ENCODE measurements around the gene CIRBP.
"Not testable (repeated sequence)": the region's sequence is repeated elsewhere in the genome, so short reads cannot be mapped to it uniquely, and the experiment has no call there.

Gene CIRBP

DNA sequence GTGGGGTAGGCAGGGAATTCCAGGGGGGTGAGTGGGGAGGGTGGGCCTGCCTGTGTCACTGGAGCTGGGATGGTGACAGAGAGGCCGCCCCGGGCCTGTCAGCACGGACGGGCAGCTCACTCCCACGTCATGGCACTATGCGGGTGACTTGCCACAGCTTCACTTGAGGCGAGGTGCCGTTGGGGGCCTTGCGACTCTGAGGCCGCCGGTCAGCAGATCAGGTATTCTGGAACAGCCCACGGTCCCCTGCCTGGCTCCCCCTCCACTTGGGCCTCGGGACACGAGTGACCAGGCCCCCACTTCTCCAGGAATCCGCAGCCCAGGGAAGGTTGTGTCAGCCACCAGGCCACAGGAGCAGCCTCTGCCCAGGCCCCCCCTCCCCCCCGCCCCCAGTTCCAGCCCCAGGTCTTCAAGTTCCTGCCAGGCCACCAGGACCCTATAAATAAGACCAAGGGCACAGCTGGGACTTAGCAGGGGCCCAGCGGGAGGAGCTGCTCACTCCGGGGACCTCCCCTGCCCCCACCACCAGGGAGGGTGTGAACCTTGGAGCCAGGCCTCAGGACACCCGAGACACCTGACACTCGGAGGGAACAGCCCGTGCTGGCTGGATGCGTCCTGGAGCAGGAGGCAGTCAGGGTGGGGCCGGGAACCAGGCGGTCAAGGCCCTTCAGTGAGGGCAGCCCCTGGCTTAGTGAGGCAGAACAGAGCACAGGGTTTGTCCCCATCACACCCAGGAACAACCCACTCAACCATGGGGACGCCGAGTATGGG lies 23.5 kb upstream of the CIRBP start:
- DNase-seq (ENCODE audit: low spot score in 2 of 2) (no peak), ATAC-seq (ENCODE audit: low read depth) (no peak)
- Mint-ChIP-seq H3K27me3 (peaks cover 2% of the 10 kb centered on the region), H3K4me3 (no peak overlapping the region), H3K4me1 (peaks cover 8% of the 10 kb centered on the region), H3K9me3 (no peaks in the 10 kb centered on the region), H3K27ac (no peak overlapping the region), H3K36me3 (no peaks in the 10 kb centered on the region)

DNA sequence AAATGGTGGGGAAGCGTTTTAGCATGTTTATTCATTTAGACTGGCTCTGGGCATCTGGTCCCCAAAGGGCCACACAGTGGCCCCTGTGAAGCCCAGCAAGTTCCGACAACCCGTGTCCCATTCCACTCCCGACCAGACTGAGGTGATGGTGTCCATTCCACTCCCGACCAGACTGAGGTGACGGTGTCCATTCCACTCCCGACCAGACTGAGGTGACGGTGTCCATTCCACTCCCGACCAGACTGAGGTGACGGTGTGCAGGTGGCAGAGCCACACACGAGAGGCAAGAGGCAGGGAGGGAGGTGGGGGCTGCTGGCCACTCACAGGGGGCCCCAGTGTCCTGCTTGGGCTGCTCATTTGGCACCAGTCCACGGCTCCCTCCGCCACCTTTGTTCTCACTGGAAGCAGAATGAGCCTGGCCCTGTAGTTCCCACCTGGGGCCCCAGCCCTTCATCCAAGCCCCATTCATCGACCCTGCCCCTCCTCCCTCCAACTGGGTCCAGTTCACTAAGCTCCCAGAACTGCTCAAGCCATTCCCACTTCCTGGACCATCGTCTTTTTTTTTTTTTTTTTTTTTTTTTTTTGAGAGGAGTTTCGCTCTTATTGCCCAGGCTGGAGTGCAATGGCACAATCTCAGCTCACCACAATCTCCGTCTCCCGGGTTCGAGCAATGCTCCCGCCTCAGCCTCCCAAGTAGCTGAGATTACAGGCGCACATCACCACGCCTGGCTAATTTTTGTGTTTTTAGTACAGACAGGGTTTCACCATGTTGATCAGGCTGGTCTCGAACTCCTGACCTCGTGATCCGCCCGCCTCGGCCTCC lies 22.7 kb upstream of the CIRBP start:
- DNase-seq (ENCODE audit: low spot score in 2 of 2); H3K36me3 Mint-ChIP-seq; H3K4me1 Mint-ChIP-seq; ATAC-seq (ENCODE audit: low read depth); H3K4me3 Mint-ChIP-seq; H3K27me3 Mint-ChIP-seq; H3K27ac Mint-ChIP-seq; H3K9me3 Mint-ChIP-seq: not testable (repeated sequence)

DNA sequence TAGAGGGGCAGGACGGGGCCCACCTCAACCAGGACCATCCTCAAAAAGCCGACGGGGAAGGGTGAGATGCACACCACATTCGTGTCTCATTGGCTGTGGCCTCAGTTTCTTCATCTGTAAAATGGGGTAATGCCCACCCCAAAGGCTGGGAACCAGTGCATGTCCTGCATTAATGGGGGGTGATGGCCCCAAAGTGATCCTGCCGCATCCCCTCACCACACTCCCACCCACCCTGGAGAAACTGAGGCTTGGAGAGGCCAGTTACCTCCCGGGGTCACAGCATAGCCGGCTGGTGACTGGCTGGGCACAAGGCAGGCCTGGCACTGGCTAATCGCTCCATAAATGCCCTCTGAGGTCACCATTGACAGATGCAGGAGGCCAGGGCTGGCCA lies 21.4 kb upstream of the CIRBP start:
- Mint-ChIP-seq H3K4me1 (peaks cover 9% of the 10 kb centered on the region), H3K27me3 (no peaks in the 10 kb centered on the region), H3K27ac (peak overlapping the region; percentile 82), H3K4me3 (peak overlapping the region; percentile 34), H3K36me3 (peaks cover 2% of the 10 kb centered on the region), H3K9me3 (no peaks in the 10 kb centered on the region)
- ATAC-seq (ENCODE audit: low read depth) (no peak), DNase-seq (ENCODE audit: low spot score in 2 of 2) (no peak)

DNA sequence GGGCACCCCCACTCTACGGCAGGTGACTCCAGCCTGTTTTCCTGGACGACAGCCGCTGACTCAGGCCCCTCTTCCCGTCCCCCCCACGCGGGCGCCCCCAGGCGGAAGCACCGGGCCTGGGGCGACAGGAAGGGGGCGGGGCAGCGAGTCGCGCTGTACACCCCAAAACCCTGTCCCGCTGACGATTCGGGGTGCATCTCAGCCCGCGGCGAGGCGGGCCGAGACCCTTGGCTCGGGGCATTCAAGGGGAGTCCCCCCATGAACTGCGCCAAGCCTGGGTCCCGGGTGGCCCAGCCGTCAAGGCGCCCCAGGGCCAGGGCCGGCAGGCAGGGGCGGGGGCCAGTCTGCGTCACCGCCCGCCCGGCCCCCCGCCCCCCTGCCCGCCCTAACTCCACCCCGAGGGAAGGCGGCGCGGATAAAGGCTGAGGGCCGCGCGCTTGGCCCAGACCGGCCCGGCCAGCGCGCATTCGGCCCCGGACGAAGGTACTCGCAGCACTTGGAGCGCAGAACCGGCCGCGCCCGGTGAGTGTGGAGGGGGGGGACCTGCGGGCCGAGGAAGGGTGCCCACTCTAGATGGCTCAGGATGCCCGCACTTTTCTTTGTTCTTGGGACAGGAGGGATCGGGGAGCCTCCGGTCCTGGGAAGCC lies 20.9 kb upstream of the CIRBP start, which contains the start of gene MIDN:
MIDN (plus strand) TSS at position 445 of the 647 bp plus-strand sequence. CDS start 1,714 bp downstream, outside the sequence.
- Mint-ChIP-seq H3K27ac (peak within 1 kb of the TSS; percentile 82), H3K9me3 (no peaks in the 10 kb centered on the region), H3K36me3 (peaks cover 2% of the 10 kb centered on the region), H3K4me3 (peak within 1 kb of the TSS; percentile 80), H3K4me1 (peaks cover 9% of the 10 kb centered on the region), H3K27me3 (no peaks in the 10 kb centered on the region)
- DNase-seq (ENCODE audit: low spot score in 2 of 2): peak; percentile 63 to 81
- peak; percentile 8 for ATAC-seq (ENCODE audit: low read depth)

DNA sequence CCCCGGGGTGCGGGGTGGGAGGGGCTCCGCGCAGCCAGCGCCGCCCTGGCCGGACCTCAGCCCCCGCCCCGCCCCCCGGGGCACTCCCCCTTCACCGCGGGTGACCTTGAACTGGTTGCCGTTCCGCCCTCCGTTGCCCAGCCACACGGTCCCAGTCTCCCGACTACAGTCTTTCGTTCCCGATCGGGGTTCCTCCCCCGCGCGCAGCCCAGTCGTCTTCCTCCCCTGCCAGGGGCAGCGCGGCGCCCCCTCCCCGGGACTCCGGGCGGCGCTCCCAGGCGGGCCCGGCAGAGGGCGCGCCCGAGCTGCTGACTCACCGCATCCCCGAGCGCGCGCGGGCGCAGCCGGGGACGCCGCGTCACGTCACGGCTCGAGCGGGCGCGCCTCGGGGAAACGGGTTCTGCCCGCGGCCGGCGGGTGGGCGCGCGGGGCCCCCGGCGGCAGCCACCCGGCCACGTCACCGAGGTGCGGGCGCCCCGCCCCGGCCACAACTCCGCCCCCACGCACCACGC lies 20.3 kb upstream of the CIRBP start:
- Mint-ChIP-seq H3K36me3 (peaks cover 5% of the 10 kb centered on the region), H3K27ac (peak overlapping the region; percentile 82), H3K4me3 (peak overlapping the region; percentile 80), H3K27me3 (no peaks in the 10 kb centered on the region), H3K9me3 (no peaks in the 10 kb centered on the region), H3K4me1 (peaks cover 12% of the 10 kb centered on the region)
- ATAC-seq (ENCODE audit: low read depth) (peak; percentile 31), DNase-seq (ENCODE audit: low spot score in 2 of 2) (peak; percentile 86 to 95)

DNA sequence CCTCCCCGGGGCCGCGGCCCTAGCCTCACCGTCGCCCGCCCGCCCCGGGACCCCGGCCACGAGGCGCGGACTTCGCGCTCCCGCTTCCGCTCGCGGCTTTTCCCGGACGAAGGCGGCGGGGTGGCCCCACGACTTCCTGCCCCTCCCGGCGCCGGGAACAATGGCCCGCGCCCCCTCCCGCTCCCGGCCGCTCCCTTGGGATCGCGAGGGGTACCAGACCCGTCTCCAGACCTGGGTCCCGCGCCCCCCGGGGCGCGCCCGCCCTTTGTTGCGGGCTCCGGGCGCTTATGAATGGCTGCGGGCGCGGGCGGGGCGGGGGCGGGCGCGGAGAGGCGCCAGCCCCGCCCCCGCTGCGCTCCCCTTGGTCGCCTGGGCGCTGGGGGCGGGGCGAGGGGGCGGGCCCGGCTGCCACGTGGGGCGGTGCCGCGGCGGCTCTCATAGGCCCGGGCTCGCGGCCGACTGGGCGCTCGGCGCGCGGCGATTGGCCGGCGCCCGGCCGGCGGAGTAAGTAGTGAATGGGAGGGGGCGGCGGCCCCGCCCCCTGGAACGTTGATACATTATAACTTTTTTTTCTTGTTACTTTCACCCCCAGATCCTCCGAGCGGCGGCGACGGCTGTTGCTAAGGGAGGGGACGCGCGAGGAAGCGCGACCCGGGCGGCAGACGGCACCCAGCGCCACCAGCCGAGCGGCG lies 19.7 kb upstream of the CIRBP start:
- H3K4me1 Mint-ChIP-seq: peaks cover 12% of the 10 kb centered on the region

DNA sequence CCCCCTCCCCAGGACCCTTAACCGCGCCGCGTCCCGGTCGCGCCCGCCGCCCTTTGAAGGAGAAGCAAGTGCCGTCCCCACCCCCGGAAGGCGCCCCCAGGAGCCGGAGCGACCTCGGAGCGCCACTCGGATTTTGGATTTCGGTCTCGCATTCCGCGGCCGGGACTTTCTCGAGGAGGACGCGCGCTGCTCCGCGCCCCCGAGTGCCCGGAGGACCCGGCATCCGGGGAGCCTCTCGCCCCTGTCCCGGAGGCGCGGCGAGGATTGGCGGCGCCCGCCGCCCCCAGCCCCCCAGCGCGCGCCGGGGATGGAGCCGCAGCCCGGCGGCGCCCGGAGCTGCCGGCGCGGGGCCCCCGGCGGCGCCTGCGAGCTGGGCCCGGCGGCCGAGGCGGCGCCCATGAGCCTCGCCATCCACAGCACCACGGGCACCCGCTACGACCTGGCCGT lies 19.1 kb upstream of the CIRBP start:
- peak overlapping the region; percentile 78 for H3K27ac Mint-ChIP-seq
- H3K4me1 Mint-ChIP-seq: peaks cover 9% of the 10 kb centered on the region
- no peak for DNase-seq (ENCODE audit: low spot score in 2 of 2)
- H3K27me3 Mint-ChIP-seq: no peaks in the 10 kb centered on the region
- H3K4me3 Mint-ChIP-seq: peak overlapping the region; percentile 82
- ATAC-seq (ENCODE audit: low read depth): no peak
- H3K9me3 Mint-ChIP-seq: no peaks in the 10 kb centered on the region
- peaks cover 8% of the 10 kb centered on the region for H3K36me3 Mint-ChIP-seq

More for the DNA sequence above, 19.7 kb upstream of the CIRBP start:
- DNase-seq (ENCODE audit: low spot score in 2 of 2) (peak; percentile 85 to 87), ATAC-seq (ENCODE audit: low read depth) (peak; percentile 57)
- no peaks in the 10 kb centered on the region for H3K9me3 Mint-ChIP-seq
- peak overlapping the region; percentile 82 for H3K4me3 Mint-ChIP-seq
- H3K36me3 Mint-ChIP-seq: peaks cover 5% of the 10 kb centered on the region
- peak overlapping the region; percentile 78 for H3K27ac Mint-ChIP-seq
- H3K27me3 Mint-ChIP-seq: no peaks in the 10 kb centered on the region

DNA sequence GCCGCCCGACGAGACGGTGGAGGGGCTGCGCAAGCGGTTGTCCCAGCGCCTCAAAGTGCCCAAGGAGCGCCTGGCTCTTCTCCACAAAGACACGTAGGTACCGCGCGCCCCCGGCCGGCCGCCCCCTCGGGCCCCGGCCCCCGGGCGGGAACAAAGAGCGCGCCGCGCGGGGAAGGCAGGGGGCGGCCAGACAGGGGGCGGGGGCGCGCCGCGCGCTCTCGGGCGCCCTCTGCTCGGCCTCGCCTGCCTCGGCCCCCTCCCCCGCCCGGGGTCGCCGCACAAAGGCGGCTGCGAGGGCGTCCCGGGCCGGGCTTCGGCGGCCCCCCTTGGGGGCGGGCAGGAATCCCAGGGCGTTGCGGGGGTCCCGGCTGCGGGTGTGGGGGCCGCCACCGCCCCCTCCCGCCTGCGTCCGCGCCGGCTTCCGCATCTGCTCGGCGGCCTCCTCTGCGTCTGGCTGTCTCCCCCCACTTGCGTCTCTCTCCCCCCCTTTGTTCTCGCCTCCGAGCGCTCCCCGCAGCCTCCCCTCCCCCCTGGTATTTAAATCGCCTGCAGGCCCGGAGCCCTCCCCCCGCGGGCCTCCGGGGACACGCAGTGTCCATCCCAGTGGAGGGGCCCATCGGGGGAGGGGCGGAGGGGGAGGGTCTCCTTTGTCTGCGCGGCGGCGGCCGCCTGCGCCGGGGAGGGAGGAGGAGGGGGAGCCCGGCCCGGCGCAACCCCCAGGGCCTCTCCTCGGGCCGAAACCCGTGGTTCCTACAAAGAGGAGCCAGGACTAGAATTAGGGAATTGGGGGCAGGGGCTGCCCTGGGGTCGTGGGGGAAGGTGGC lies 18.5 kb upstream of the CIRBP start:
- Mint-ChIP-seq H3K27me3 (no peaks in the 10 kb centered on the region), H3K4me3 (peak overlapping the region; percentile 91), H3K4me1 (peaks cover 9% of the 10 kb centered on the region), H3K9me3 (no peaks in the 10 kb centered on the region), H3K27ac (peak overlapping the region; percentile 85), H3K36me3 (peaks cover 12% of the 10 kb centered on the region)
- no peak for ATAC-seq (ENCODE audit: low read depth)
- peak; percentile 58 to 65 for DNase-seq (ENCODE audit: low spot score in 2 of 2)

DNA sequence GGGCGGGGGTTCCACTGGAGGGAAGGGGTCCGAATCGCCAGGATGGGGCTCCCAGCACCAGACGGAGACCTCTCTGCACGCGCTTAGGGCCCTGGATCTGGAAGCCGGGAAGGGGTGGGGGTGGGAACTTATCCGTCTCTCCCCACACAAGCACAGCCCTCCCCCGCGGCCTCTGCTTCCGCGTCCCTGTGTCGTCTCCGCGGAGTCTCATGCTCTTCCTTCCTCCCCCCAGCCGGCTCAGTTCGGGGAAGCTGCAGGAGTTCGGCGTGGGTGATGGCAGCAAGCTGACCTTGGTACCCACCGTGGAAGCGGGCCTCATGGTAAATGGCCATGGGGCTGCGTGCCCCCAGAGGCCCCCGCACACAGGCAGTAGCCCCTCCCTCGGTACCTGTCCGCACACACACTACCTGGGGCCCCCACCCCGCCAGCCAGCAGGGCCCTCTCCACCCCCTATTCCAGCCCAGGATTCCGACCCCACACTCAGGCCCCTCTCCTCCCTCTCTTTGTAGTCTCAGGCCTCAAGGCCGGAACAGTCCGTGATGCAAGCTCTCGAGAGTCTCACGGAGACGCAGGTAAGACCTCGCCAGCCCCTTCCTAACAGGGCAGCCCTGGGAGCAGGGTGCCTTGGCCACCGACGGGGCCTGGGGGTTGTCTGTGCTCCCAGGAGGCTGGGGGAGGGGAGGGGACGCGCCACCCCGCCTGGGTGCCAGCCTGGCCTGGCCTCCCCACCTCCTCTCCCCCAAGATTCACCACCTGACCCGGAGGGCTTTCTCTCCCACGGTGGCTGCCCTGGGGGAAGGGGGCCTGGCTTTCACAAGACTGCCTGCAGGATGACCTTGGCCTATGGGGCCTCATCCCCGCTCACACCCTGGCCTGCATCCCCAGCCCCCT lies 17.6 kb upstream of the CIRBP start:
- peaks cover 12% of the 10 kb centered on the region for H3K36me3 Mint-ChIP-seq
- no peaks in the 10 kb centered on the region for H3K9me3 Mint-ChIP-seq
- ATAC-seq (ENCODE audit: low read depth) (no peak), DNase-seq (ENCODE audit: low spot score in 2 of 2) (peak in 1 of 2 donors; percentile 65)
- peaks cover 9% of the 10 kb centered on the region for H3K4me1 Mint-ChIP-seq
- peak overlapping the region; percentile 91 for H3K4me3 Mint-ChIP-seq
- H3K27ac Mint-ChIP-seq: peak overlapping the region; percentile 85
- no peaks in the 10 kb centered on the region for H3K27me3 Mint-ChIP-seq

DNA sequence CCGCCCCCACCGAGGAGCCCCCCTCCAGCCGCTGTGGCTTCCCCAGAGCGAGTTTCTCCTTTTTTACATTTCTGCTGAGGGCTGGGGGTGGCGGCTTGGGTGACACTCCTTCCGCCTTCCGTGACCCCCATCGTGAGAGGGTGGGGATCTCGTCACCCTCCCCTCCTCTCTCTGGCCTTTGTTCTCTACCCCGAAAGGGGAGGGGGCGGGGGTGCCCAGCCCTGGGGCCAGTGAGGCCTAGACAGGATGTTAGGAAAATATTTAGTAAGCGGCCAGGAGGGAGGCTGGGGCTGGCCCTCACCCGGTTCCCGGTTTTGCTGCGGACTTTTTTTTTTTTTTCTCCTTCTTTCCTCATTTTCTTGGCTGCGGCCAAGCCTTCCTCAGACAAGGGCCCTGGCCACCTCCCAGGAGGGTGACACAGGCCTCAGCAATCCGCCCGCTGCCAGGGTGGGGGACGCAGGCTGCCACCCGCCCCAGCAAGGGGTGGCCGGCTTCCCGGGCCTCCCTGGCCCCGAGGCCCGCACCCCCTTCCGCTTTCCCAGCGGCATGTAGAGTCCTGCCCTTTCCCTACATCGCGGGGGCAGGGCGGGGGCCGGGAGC lies 16.8 kb upstream of the CIRBP start:
- H3K27ac Mint-ChIP-seq: peak overlapping the region; percentile 85
- peak overlapping the region; percentile 91 for H3K4me3 Mint-ChIP-seq
- DNase-seq (ENCODE audit: low spot score in 2 of 2) (peak; percentile 53 to 60), ATAC-seq (ENCODE audit: low read depth) (peak; percentile 9)
- peaks cover 12% of the 10 kb centered on the region for H3K36me3 Mint-ChIP-seq
- no peaks in the 10 kb centered on the region for H3K9me3 Mint-ChIP-seq
- H3K4me1 Mint-ChIP-seq: peaks cover 10% of the 10 kb centered on the region
- no peaks in the 10 kb centered on the region for H3K27me3 Mint-ChIP-seq

DNA sequence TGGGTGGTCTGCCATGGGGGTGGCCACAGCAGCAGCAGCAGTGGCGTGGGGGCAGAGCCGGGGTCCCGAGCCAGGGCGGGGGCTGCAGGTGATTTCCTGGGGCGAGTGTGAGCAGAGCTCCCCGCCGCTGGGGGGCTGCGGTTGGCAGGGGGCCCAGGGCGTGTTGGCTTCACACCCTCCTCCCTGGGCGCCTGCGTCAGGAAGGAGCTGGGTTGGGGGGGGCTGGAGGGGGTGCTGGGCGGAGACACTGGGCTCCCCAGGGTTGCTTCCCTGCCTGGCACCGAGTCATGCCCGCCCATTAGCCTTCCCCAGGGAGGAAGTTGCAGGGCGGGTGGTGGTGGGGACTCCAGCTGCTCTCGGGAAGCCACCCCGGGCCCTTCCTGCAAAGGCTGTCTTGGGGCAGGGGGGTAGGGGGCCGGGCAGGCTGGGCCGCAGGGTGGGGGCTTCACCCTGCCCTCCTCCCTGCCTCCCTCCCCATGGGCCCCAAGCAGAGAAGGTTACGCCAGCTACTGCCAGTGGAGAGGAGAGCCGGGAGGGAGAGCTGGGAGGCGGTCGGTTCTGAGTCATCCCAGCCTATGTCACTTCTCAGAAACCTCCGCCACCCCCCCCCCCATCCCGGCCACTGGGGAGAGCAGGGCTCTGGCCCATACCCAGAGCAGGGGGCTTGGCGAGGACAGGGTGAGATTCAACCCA lies 16.2 kb upstream of the CIRBP start:
- ATAC-seq (ENCODE audit: low read depth) (peak; percentile 28), DNase-seq (ENCODE audit: low spot score in 2 of 2) (peak; percentile 65 to 79)
- Mint-ChIP-seq H3K27me3 (no peaks in the 10 kb centered on the region), H3K36me3 (peaks cover 17% of the 10 kb centered on the region), H3K9me3 (no peaks in the 10 kb centered on the region), H3K4me1 (peaks cover 13% of the 10 kb centered on the region), H3K4me3 (peak overlapping the region; percentile 91), H3K27ac (peak overlapping the region; percentile 85)

Measured in memory B cell (primary cell).